Medulla oblongata (tissue), 1 donor: Measurements from ENCODE around the gene WDR55.
A peak's percentile ranks its signal among the peaks of the same experiment; 100 is the strongest.
"Not testable (repeated sequence)": the region's sequence is repeated elsewhere in the genome, so short reads cannot be mapped to it uniquely, and the experiment has no call there.

ENCODE experiments used
- DNase-seq: peaks from one replicate; pipeline ENCODE4 v3.0.0-alpha.2; 2015; ENCODE audit errors: extremely low spot score

The WDR55 gene

DNA sequence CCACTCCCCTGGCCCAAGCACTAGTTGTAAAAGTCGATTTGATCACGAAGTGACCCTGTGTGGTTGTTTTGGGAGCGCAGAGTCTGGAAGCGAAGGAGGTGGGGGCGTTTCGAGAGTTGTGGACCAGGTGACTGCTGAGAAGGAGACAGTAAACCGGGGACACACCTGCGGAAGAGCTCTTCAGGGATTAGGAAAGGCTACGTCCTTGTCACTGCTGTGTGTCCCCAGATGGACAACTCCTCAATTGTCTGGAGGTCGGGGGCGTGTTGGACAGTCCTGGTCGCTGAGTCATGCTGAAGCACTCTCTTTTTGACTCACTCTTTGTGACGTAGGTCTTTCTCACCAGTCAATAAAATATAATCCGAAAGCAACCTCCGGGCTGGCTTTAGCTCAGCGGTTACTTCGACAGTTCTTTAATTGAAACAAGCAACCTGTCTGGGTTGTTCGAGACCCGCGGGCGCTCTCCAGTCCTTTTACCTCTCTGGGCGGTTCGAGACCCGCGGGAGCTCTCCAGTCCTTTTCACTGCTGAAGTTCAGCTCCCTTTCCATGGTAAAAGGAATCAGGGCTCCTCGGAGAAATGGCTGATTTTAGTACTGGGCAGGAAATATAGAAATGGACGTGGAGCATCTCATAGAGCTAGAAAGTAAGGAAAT is 46.3 kb downstream of the WDR55 start:
- DNase-seq, result peak; percentile 94

DNA sequence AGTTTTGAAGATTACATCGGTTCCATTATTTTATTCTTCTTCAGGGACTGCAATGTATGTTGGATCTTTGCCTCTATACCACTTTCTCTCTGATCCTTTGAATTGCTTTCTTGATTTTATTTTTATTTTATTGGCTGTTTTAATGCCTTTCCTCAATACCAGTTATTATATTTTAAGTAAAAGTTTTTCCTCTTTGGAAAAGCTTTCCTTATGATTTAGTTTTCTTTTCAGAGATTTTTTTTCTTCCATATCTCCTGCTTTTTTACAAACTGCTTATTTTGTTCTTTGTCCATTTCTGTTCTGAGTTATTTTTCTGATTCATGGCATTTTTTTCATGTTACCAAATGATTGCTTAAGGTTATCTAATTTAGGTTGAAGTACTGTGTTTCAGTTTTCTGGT is 47.1 kb downstream of the WDR55 start:
- DNase-seq, result no peak

DNA sequence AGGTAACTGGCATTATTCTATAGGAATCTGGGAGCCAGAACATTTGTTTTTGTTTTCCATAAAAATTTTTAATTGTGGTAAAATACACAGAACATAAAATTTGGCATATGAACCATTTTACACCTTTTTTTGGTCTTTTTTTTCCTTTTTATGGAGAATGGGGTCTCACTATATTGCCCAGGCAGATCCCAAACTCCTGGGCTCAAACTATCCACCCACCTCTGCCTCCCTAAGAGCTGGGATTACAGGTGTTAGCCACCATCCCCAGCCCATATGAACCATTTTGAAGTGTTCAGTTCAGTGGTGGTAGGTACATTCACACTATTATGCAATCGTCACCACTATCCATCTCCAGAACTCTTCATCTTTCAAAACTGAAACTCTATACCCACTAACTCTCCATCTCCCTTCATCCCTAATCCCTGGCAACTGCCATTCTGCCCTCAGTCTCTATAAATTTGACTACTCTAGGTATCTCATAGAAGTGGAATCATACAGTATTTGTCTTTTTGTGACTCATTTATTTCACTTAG is 48.9 kb downstream of the WDR55 start:
- no peak for DNase-seq

DNA sequence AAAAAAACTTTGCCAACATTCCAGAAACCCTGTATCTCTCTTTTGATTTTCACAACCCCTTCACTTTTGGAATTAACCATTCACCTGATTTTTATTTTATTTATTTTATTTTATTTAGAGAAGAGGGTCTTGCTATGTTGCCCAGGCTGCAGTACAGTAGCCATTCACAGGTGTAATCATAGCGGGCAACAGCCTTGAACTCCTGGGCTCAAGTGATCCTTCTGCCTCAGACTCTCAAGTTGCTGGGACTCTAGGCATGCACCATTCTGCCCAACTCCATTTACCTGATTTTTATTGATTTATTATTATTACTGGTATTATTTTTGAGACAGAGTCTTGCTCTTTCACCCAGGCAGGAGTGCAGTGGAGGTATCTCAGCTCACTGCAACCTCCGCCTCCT is 51.5 kb downstream of the WDR55 start:
- DNase-seq, result not testable (repeated sequence)

DNA sequence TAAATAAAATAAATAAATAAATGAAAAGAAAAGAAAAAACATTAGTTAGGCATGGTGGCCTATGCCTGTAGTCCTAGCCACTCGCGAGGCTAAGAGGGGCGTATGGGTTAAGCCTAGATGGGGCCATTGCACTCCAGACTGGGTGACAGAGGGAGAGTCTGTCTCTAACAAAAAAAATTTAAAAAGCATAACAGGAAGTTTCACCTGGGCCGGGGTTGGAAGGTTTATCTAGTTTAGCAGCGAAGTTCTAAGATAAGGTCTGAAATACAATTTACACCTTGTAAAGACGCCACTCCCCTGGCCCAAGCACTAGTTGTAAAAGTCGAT is 53.5 kb downstream of the WDR55 start:
- DNase-seq, result no peak

DNA sequence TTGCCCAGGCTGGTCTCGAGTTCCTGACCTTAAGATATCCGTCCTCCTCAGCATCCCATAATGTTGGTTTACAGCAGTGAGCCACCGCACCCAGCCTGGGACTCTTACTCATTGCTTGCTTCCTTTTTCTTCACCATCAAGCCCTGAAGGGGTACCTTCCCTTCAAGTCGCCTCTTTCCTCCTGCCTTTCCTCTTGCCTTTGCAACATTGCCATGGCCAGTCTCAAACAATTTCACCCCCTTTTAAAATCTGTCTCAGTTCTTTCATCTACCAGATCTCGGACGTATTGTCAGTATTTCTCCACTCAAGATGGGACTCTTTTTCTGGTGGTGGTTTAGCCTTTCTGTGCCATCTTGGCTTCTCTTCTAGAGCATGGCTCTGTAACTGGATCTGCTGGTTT is 56.0 kb downstream of the WDR55 start:
- not testable (repeated sequence) for DNase-seq

DNA sequence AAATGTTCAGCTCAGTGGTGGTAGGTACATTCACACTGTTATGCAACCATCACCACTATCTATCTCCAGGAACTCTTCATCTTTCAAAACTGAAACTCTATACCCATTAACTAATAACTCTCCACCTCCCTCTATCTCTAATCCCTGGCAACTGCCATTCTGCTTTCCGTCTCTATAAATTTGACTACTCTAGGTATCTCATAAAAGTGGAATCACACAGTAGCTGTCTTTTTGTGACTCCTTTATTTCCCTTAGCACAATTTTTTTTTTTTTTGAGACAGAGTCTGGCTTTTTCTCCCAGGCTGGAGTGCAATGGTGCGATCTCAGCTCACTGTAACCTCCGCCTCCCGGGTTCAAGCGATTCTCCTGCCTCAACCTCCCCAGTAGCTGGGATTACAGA is 56.7 kb downstream of the WDR55 start:
- DNase-seq, result not testable (repeated sequence)
